Hepatocyte (in vitro differentiated cells): ENCODE measurements around the gene GPN3.

Source experiments
- CTCF ChIP-seq: fragments of 200-600 bp; sonication (generic); IDR thresholded peaks from 2 replicates; pipeline ENCODE4 v1.5.1; 2016; ENCODE audit warnings: antibody characterized with exemption, mild to moderate bottlenecking; ENCODE audit not compliant: poor library complexity
- EZH2 ChIP-seq: fragments of 200-600 bp; sonication (generic); IDR thresholded peaks from 2 replicates; pipeline ENCODE4 v1.6.1; 2016; ENCODE audit warnings: antibody characterized with exemption, mild to moderate bottlenecking, borderline replicate concordance
- EZH2phosphoT487 ChIP-seq: fragments of 200-600 bp; sonication (generic); IDR thresholded peaks from one replicate; pipeline ENCODE4 v1.6.1; 2018; ENCODE audit warnings: antibody characterized with exemption, mild to moderate bottlenecking, low read depth, moderate library complexity; ENCODE audit not compliant: unreplicated experiment, severe bottlenecking

GRCh38 chr12:110498984-110499706 lies 31.1 kb upstream of the GPN3 start:
- TF ChIP-seq EZH2, result no peak
- TF ChIP-seq CTCF, result no peak
- no peak for TF ChIP-seq EZH2phosphoT487
